ENCODE data around the gene LRRC4B. TPM values are rescaled to one million over a fixed set of nuclear protein-coding genes. Genes with fewer than 3 reads are reported as not detected.

The LRRC4B gene
- total and polyA plus RNA-seq, 2 of the 8 experiments (the other 6 are each of a cell fraction or from before 2014, with no cell fraction given) = 13.4 to 21.2 TPM

- no peaks in the 10 kb centered on the region for H4K20me1 ChIP-seq (replicated peaks in 1 of 2; ENCODE audit: control insufficient read depth in 1 of 2, insufficient read depth in 2 of 2, low read length in 2 of 2)
- H3K4me1 ChIP-seq (replicated peaks in 1 of 4; ENCODE audit: control insufficient read depth in 3 of 4, insufficient read depth in 4 of 4, low read length in 3 of 4) = peaks cover 0 to 8% (median 3%) of the 10 kb centered on the region in 4 experiments; a peak in 4 of 7 replicates
- H2BK15ac ChIP-seq (ENCODE audit: low read length) = no peak overlapping the region
- H3K4ac ChIP-seq (replicated peaks; ENCODE audit: insufficient read length, low read depth, low read length) = no peak overlapping the region
- H4K91ac ChIP-seq (replicated peaks; ENCODE audit: insufficient read length, low read length) = no peak overlapping the region
- no peak overlapping the region for H4K5ac ChIP-seq (ENCODE audit: insufficient read length, low read depth, low read length)
- H2BK5ac ChIP-seq (ENCODE audit: low read depth, low read length) = no peak overlapping the region
- no peak overlapping the region for H3K18ac ChIP-seq (ENCODE audit: extremely low read depth, low read length)
- H2BK20ac ChIP-seq (ENCODE audit: low read length) = no peak overlapping the region
- FAIRE-seq (no peak), DNase-seq (ENCODE audit: low read depth in 1 of 2, low spot score in 2 of 2) (no peak)
- CTCF ChIA-PET (ENCODE audit: partially characterized antibody) = interaction anchor here (1.0 to 4.7 kb wide), 2 partner anchors 14 to 33 kb away, joined by 6 to 37 read pairs; no protein-coding TSS in a partner anchor
- no peak overlapping the region for H3K14ac ChIP-seq (ENCODE audit: insufficient read length)
- 84% methylated on average over 11 of the region's 11 CpGs; no CpG with 5 or more reads in 1 of the 2 experiments for WGBS, 2 experiments (ENCODE audit: extremely low coverage in 1 of 2, insufficient coverage in 1 of 2, insufficient read length in 1 of 2, insufficient replicate concordance in 2 of 2, low coverage in 1 of 2, low lambda C conversion rate in 2 of 2, missing lambda C conversion rate in 1 of 2)
- H2AFZ ChIP-seq (ENCODE audit: low read length) = no peak overlapping the region
- no peak overlapping the region for H3K4me3 ChIP-seq (ENCODE audit: extremely low read depth in 1 of 4, insufficient read depth in 2 of 4, low read depth in 3 of 4, low read length in 4 of 4)
- peaks cover 12% of the 10 kb centered on the region; the same call in 1 of the 2 replicates for H3K23me2 ChIP-seq (ENCODE audit: low read depth, low read length)
- H3K79me2 ChIP-seq (ENCODE audit: control insufficient read depth in 1 of 2, insufficient read depth in 2 of 2, low read length in 2 of 2) = no peaks in the 10 kb centered on the region
- H3K27me3 ChIP-seq (replicated peaks in 1 of 4; ENCODE audit: control insufficient read depth in 3 of 4, extremely low read depth in 1 of 4, insufficient read depth in 3 of 4, low read length in 3 of 4) = peaks cover 0 to 20% (median 14%) of the 10 kb centered on the region in 4 experiments; a peak in 6 of 7 replicates
- H3K9me3 ChIP-seq (ENCODE audit: insufficient read depth in 2 of 2, low read depth in 1 of 2, low read length in 1 of 2) = no peaks in the 10 kb centered on the region
- no peaks in the 10 kb centered on the region for H3K79me1 ChIP-seq (ENCODE audit: low read depth, low read length)
- H3K4me2 ChIP-seq (ENCODE audit: insufficient read depth in 1 of 2, low read depth in 2 of 2, low read length in 2 of 2) = no peak overlapping the region
- H3K9ac ChIP-seq (replicated peaks in 1 of 4; ENCODE audit: extremely low read depth in 1 of 4, low read depth in 3 of 4, low read length in 3 of 4) = no peak overlapping the region
- H3K36me3 ChIP-seq (ENCODE audit: control insufficient read depth in 2 of 4, insufficient read depth in 4 of 4, low read length in 3 of 4) = no peaks in the 10 kb centered on the region
- H2AK5ac ChIP-seq (ENCODE audit: low read depth, low read length) = no peak overlapping the region
- H2BK12ac ChIP-seq (ENCODE audit: low read depth, low read length) = no peak overlapping the region
- H4K8ac ChIP-seq (ENCODE audit: extremely low read depth, insufficient read depth, low read length) = no peak overlapping the region
- H3K23ac ChIP-seq (ENCODE audit: insufficient read length) = no peak overlapping the region
- H3K56ac ChIP-seq (replicated peaks; ENCODE audit: insufficient read length, low read depth, low read length) = no peak overlapping the region
- TF ChIP-seq MAFK (IDR thresholded peaks at IDR 0.05; ENCODE audit: low read depth, low read length) (no peak), KDM4A (IDR thresholded peaks at IDR 0.05; ENCODE audit: low read depth, low read length, severe bottlenecking) (no peak), ASH2L (IDR thresholded peaks at IDR 0.05; ENCODE audit: low read length) (no peak), EZH2 (IDR thresholded peaks at IDR 0.05; ENCODE audit: low read depth, low read length, severe bottlenecking) (no peak), FOSL1 (IDR thresholded peaks at IDR 0.05; ENCODE audit: insufficient read depth, low read depth, low read length) (no peak), GABPA (IDR thresholded peaks at IDR 0.05; ENCODE audit: borderline replicate concordance, insufficient read depth, low read length) (no peak), SAP30 (IDR thresholded peaks at IDR 0.05; ENCODE audit: insufficient read depth, insufficient replicate concordance, low read length) (no peak), SIRT6 (IDR thresholded peaks at IDR 0.05; ENCODE audit: low read length) (no peak), POU5F1 (IDR thresholded peaks at IDR 0.05; ENCODE audit: low read depth, low read length) (no peak), ATF2 (IDR thresholded peaks at IDR 0.05; ENCODE audit: low read length) (no peak), NANOG (IDR thresholded peaks at IDR 0.05; ENCODE audit: insufficient read depth, low read depth, low read length, poor library complexity, severe bottlenecking) (no peak), PHF8 (conservative IDR thresholded peaks at IDR 0.05; ENCODE audit: low read depth, low read length) (no peak)
- POLR2A ChIA-PET (ENCODE audit: partially characterized antibody) = no interaction called here
- no peak overlapping the region for H3K27ac ChIP-seq (ENCODE audit: low read depth, low read length)
- no peak overlapping the region for H2BK120ac ChIP-seq (replicated peaks; ENCODE audit: low read depth, low read length)
These were observed 2.8 kb upstream of the LRRC4B start for GRCh38 chr19:50570997-50571396.
